HG02970 (cell line): ENCODE data around the gene QRFPR.
"Not testable (repeated sequence)": the region's sequence is repeated elsewhere in the genome, so short reads cannot be mapped to it uniquely, and the experiment has no call there.

ENCODE experiments used
- ATAC-seq: cut with Tn5 transposase; IDR thresholded peaks from one replicate; pipeline ENCODE4 v1.9.1; 2021; ENCODE audit warnings: mild to moderate bottlenecking, moderate library complexity, moderate number of reproducible peaks; ENCODE audit not compliant: unreplicated experiment, low FRiP score

Gene QRFPR

DNA sequence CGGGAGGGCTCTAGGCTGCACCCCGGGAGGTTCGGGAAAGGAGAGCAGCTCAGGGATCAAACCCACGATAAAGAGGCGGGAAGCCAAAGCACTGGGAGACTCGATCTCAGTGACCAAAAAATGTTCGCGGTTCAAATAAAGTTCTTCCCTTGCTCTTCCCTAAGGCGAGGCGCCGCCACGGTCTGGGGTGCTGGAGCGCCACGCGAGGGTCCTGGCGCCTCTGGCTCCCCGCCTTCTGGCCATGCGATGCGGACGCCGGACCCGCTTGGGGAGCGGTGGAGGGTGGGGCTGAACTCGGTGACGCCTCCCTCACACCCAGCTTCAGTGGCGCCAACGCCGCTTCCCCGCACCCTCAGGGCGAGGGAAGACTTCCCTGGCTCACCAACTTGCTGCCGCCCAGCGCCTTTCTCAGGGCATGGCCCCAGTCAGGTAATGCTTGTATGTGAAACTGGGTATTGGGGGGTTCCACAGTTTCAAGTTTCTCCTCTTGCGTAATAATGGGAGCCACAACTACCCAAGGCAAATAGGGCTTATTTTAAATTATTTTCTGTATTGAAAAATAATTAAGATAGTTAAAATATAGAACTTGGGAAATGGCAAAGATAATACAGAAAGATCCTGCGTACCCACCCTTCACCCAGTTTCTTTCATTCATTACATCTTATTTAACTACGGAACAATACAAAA, at the start of gene QRFPR:
TSS of gene QRFPR (minus strand) at position 243 of the 687 bp plus-strand sequence. CDS start 371 bp downstream, outside the sequence.
- ATAC-seq = no peak

- ATAC-seq = no peak
These were observed 47.9 kb upstream of the QRFPR start for GRCh38 chr4:121428721-121429120.

GRCh38 chr4:121421594-121421993, 40.8 kb upstream of the QRFPR start:
- no peak for ATAC-seq

DNA sequence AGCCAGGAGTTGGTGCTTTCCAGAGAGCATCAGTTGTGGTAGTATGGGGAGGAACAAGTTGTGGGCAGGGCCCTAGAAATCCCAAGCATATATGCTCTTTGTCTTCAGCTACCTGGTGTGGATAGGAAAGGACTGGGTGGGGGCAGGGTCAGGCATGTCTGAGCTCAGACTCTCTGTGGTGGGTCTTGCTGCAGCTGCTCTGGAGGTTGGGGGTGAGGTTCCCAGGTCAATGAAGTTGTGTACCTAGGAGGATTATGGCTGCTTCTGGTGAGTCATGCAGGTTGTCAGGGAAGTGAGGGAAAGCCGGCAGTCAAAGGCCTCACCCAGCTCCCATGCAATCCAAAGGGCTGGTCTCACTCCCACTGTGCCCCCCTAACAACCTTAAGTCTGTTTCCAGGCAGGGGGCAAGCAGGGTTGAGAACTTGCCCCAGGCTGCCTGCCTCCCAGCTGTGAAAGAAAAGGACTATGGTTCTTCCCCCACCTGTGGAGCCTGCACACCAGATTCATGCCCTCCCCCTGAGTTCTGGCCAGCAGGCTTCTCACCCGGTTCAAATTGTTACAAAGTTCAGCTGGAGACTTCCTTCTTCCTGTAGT, 30.4 kb upstream of the QRFPR start:
- ATAC-seq = no peak

DNA sequence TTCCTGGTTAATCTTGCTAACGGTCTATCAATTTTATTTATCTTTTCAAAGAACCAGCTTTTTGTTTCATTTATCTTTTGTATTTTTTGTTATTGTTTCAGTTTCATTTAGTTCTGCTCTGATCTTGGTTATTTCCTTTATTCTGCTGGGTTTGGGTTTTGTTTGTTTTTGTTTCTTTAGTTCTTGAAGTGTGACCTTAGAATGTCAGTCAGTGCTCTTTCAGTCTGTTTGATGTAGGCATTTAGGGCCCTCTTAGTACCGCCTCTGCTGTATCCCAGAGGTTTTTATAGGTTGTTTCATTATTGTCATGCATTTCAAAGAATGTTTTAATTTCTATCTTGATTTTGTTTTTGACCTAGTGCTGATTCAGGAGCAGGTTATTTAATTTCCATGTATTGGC, 27.7 kb upstream of the QRFPR start:
- ATAC-seq = not testable (repeated sequence)

DNA sequence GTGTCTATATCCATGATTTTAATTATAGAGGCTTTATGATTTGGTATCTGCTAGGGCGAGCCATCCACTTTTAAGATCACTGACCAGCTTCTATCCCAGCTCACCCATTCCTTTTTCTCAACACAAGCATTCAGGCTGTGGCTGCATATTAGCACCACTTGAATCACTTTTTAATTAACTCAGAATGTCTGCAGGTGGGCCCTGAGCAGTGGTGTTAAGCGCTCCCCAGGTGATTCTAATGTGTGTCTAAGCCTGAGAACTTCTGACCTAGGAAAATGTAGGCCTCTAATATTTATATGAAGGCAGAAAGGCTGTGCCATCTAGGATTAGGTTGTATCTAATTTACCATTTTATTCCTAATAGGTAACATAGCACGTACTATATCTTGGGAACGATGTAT, 19.8 kb upstream of the QRFPR start:
- ATAC-seq = no peak

- no peak for ATAC-seq
These were observed 17.3 kb upstream of the QRFPR start for GRCh38 chr4:121397941-121398601.

- ATAC-seq = no peak
These were observed 16.6 kb upstream of the QRFPR start for GRCh38 chr4:121397434-121397833.

- no peak for ATAC-seq
These were observed 11.7 kb upstream of the QRFPR start for GRCh38 chr4:121392426-121393086.

GRCh38 chr4:121390335-121390734, 9.5 kb upstream of the QRFPR start:
- no peak for ATAC-seq

GRCh38 chr4:121379276-121379675, 1.5 kb downstream of the QRFPR start:
- ATAC-seq = no peak

DNA sequence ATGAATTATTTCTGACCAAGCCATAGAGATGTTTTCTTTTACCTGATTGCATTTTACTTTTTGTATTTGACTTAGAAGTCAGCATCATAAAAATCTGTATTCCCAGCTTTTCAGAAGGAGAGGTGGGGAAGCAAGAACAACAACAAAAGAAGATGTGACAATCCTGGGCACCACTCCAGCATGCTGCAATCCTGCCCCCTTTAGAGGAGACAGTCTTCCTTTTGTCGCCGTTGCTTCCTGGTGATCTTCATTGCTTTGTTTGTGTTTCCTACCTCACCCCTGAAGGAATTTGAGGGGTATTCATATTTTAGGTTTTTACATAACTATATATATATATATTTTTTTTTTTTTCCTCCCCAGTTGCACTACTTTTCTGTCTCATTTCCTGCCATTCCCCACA, 3.7 kb downstream of the QRFPR start:
- no peak for ATAC-seq

DNA sequence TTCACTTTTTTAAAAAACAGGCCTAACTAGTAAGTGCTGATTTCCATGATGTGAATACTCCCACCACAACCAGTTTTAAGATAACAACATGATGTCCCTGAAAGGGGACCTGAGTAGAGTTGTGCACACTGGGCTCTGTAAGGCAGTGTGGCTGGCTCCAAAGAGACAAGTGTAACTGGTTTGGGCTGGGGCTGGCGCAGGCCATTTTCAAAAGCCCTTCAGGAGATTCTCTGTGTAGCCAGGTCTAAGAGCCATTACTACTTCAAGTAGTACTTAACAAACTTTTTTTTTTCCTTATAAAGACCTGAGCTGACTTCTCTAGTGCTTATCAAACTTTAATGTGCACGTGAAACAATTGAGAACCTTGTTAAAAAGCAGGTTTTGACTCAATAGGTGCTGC, 4.3 kb downstream of the QRFPR start:
- no peak for ATAC-seq

DNA sequence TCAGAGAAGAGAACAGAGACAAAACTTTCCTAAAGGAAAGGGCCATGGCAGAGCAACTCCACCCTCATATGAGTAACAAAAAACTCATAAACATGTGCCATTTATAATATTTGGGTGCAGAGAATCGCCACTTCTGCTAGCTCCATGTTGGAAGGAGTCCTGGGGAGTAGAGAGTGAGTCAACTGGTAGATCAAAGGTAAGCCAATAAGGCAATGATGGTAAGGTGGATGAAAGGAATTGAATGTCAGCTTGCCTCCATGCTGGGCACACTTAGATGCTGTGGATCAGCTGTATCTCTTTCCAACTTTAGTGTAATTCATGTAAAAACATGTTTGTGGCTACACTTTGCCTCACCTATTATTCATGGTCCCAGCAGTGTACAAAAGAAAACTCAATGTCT, 4.7 kb downstream of the QRFPR start:
- no peak for ATAC-seq

GRCh38 chr4:121375262-121375661, 5.6 kb downstream of the QRFPR start:
- no peak for ATAC-seq

DNA sequence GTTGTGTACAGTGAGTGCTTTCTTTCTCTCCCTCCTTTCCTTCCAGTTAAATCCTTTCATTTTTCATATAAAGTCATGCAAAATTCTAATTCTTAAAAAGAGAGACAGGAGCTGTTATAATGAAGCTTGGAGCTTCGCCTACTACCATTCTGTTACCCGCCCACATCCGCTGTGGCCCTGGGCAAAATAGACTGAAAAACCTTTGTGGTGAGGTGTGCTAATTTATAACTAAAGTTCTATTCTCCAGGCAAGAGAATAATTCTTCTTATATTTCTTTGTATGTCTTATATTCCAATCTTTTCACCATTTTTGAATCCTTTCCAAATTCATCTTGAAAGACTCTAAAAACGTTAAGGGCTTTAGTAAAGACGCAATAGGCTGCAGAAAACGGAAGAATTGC, 7.0 kb downstream of the QRFPR start:
- ATAC-seq = no peak

- ATAC-seq = no peak
These were observed 10.0 kb downstream of the QRFPR start for GRCh38 chr4:121370729-121371325.

DNA sequence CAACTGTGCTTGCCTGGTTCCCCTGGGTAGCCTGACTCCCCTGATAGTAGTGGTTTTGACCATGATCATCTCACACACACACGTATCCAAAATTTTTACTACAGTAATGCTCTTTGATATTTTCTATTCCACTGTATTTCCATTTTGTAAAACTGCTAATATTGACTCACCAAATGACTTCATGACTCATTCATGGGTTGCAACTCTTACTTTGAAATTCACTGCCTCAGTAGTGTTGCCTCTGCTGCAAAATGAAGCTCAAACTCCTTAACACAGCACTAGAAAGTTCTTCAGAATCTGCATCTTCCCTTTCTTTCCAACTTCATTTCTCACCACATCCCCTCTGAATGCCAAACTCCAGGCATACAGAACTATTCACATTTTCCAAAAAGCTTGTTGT, 20.3 kb downstream of the QRFPR start:
- no peak for ATAC-seq

GRCh38 chr4:121358473-121358872, 22.3 kb downstream of the QRFPR start:
- no peak for ATAC-seq

- ATAC-seq = no peak
These were observed 27.6 kb downstream of the QRFPR start for GRCh38 chr4:121353213-121353612.

- no peak for ATAC-seq
These were observed 36.7 kb downstream of the QRFPR start for GRCh38 chr4:121344098-121344497.
